ENCODE measurements around the gene FGFR2.

Gene FGFR2

DNA sequence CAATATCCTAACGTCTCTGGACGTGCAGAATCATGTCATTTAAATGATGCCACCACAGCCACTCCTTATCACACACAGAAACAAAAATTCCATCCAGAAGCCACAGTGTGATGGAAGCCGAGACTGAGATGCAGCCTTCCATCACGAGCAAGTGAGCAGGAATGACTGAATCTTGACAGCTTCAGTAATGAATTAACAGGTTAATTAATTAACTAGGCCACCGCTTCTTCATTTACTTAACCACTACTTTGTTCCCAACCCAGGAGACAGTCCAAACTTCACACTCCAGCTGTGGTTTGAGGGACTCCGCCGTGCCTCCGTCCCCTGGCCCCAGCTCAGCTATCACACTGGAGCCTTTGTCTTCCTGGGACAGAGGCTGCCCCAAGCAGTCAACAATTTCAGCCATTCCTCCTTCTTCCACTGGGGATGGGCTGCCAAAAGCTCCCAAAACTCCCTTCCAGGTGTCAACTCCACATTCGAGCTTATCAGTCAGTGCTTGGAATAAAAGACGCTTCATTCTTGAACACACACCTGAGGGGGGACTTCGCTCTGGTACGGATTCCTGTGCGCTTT, 65.9 kb downstream of the FGFR2 start:
- no peak for DNase-seq
- H3K9me3 ChIP-seq = no peaks in the 10 kb centered on the region
- no peaks in the 10 kb centered on the region for H3K4me1 ChIP-seq
- TF ChIP-seq, protein P1, sequence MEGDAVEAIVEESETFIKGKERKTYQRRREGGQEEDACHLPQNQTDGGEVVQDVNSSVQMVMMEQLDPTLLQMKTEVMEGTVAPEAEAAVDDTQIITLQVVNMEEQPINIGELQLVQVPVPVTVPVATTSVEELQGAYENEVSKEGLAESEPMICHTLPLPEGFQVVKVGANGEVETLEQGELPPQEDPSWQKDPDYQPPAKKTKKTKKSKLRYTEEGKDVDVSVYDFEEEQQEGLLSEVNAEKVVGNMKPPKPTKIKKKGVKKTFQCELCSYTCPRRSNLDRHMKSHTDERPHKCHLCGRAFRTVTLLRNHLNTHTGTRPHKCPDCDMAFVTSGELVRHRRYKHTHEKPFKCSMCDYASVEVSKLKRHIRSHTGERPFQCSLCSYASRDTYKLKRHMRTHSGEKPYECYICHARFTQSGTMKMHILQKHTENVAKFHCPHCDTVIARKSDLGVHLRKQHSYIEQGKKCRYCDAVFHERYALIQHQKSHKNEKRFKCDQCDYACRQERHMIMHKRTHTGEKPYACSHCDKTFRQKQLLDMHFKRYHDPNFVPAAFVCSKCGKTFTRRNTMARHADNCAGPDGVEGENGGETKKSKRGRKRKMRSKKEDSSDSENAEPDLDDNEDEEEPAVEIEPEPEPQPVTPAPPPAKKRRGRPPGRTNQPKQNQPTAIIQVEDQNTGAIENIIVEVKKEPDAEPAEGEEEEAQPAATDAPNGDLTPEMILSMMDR (IDR thresholded peaks at IDR 0.05; ENCODE audit: low read depth, low read length) = no peak
- no peaks in the 10 kb centered on the region for H3K36me3 ChIP-seq
- H3K27me3 ChIP-seq = no peaks in the 10 kb centered on the region
- no peak overlapping the region for H3K4me3 ChIP-seq (ENCODE audit: low read depth, low read length)

DNA sequence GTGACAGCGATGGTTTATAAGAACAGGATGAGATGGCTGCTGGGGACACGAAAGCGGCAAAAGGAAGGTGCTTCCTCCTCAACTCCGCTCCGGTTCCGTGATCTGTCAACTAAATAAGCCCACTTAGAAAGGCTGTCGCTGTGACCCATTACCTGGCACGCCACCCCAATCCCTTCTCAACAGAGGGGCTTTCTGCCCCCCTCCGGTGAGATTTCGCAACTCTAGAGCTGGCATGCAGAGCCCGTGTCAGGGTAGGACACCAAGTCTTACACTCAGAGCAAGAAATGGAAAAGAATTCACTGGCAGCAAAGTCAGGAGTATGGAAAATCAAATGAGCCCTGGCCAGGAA, 66.4 kb downstream of the FGFR2 start:
- no peak overlapping the region for H3K4me3 ChIP-seq (ENCODE audit: low read depth, low read length)
- no peaks in the 10 kb centered on the region for H3K9me3 ChIP-seq
- no peaks in the 10 kb centered on the region for H3K36me3 ChIP-seq
- no peaks in the 10 kb centered on the region for H3K27me3 ChIP-seq
- TF ChIP-seq, protein P1 (IDR thresholded peaks at IDR 0.05; ENCODE audit: low read depth, low read length) = no peak
- DNase-seq = no peak
- H3K4me1 ChIP-seq = no peaks in the 10 kb centered on the region

DNA sequence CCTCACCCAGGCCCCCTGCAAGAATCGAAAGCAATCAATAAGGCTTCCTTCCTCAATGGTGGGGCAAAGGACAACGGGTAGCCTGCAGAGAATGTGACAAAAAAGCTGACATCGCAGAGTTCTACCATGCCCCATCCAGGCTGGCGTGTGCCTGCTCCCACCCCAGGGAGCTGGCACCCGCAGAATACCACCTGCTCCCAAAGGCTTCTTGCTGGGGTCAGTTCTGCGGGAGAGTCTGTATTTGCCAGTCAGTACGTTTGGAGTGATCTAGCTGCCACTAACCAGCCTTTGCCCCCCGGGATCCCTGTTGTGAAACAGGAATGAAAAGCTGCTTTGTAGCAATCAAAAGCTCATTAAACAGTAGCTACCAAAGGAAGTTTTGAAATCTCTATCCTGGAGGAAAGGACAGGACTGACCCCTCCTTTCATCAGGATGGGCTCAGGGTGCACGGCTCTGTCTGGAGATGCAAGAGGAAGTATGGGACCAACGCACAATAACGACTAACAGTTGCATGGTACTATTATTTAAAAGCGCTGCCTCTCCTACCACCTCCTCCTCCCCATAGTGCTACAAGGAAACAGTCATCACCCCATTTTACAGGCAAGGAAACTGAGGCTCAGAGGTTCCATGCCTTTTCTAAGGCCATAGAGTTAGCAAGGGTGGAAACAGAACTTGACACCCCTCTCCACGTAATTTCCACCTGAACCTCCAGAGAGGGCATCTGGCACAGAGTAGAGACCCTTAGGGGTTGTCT, 67.0 kb downstream of the FGFR2 start:
- no peaks in the 10 kb centered on the region for H3K9me3 ChIP-seq
- no peaks in the 10 kb centered on the region for H3K27me3 ChIP-seq
- no peaks in the 10 kb centered on the region for H3K36me3 ChIP-seq
- no peak overlapping the region for H3K4me3 ChIP-seq (ENCODE audit: low read depth, low read length)
- TF ChIP-seq, protein P1 (IDR thresholded peaks at IDR 0.05; ENCODE audit: low read depth, low read length) = no peak
- no peak for DNase-seq
- H3K4me1 ChIP-seq = no peaks in the 10 kb centered on the region

DNA sequence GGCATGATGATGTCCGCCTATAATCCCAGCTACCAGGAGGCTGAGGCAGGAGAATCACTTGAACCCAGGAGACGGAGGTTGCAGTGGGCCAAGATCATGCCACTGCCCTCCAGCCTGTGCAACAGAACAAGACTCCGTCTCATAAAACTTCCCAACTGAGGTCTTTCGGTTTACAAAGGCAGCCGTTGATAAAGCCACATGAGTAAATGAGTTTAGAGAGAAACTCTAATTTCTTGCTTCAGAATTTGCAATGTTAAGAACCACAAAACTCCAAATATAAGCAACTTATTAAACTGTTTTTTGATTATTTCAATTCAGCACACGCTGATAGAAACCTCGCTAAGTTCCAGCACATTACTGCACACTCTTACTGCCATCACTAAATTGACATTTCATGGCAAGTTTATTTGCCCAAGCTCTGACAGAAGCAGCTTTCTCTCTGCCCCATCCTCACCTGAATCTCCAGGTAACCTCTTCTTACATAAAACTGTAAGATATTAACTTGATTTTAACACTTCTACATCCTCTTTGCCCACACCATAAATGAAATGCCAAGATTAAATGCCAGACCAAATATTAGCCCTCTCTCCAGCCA, 67.7 kb downstream of the FGFR2 start:
- no peaks in the 10 kb centered on the region for H3K9me3 ChIP-seq
- DNase-seq = no peak
- no peak overlapping the region for H3K4me3 ChIP-seq (ENCODE audit: low read depth, low read length)
- H3K4me1 ChIP-seq = no peaks in the 10 kb centered on the region
- TF ChIP-seq, protein P1 (IDR thresholded peaks at IDR 0.05; ENCODE audit: low read depth, low read length) = no peak
- H3K27me3 ChIP-seq = no peaks in the 10 kb centered on the region
- H3K36me3 ChIP-seq = no peaks in the 10 kb centered on the region

DNA sequence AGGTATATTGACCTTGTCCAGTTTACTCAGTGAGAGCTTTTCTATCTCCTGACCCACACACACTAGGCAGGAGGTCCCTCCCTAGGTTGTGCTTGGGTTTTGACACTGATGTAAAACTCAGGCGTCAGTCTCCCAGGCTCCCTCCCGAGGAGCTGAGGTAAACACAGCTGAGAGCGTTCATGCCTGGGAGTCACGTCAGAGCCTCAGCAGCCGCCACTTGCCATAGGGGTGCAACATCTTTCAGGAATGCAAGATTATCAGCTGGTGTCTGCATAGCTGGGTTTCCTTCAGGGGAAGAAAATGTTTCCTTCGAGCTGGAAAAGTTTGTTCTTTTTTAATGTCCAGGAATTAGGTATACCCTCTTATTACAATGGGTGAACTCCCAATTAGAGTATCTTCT, 70.6 kb downstream of the FGFR2 start:
- no peaks in the 10 kb centered on the region for H3K36me3 ChIP-seq
- TF ChIP-seq, protein P1 (IDR thresholded peaks at IDR 0.05; ENCODE audit: low read depth, low read length) = no peak
- no peak overlapping the region for H3K4me3 ChIP-seq (ENCODE audit: low read depth, low read length)
- DNase-seq = no peak
- no peaks in the 10 kb centered on the region for H3K4me1 ChIP-seq
- no peaks in the 10 kb centered on the region for H3K9me3 ChIP-seq
- no peaks in the 10 kb centered on the region for H3K27me3 ChIP-seq

DNA sequence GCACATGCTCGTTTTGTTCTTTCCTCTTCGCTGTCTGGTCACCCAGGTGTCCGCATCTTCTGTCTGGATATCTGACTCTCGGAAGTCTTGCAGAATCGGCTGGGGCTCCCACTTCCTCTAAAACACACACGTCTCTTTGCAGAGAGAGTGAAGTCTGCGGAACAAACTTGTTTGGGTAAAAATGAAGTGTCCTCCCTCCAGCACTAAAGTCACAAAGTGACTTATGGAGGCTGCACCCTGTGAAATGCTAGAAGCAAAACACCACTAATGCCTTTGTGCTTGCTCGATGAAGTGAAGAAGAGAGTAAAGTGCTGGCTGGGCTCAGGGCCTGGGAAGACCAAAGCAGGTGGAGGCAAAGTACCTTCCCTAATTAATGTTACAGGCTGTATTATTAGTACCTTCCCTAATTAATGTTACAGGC, 71.4 kb downstream of the FGFR2 start:
- no peaks in the 10 kb centered on the region for H3K27me3 ChIP-seq
- no peak for DNase-seq
- H3K4me1 ChIP-seq = no peaks in the 10 kb centered on the region
- H3K4me3 ChIP-seq (ENCODE audit: low read depth, low read length) = no peak overlapping the region
- no peaks in the 10 kb centered on the region for H3K9me3 ChIP-seq
- no peaks in the 10 kb centered on the region for H3K36me3 ChIP-seq
- TF ChIP-seq, protein P1 (IDR thresholded peaks at IDR 0.05; ENCODE audit: low read depth, low read length) = no peak

All from BE2C (cell line).